GM19035 (cell line): ENCODE measurements around the gene DBN1.
"Not testable (repeated sequence)": the region's sequence is repeated elsewhere in the genome, so short reads cannot be mapped to it uniquely, and the experiment has no call there.

Experiments used
- ATAC-seq: cut with Tn5 transposase; IDR thresholded peaks from one replicate; pipeline ENCODE4 v1.9.1; 2021; ENCODE audit not compliant: unreplicated experiment

The DBN1 gene

DNA sequence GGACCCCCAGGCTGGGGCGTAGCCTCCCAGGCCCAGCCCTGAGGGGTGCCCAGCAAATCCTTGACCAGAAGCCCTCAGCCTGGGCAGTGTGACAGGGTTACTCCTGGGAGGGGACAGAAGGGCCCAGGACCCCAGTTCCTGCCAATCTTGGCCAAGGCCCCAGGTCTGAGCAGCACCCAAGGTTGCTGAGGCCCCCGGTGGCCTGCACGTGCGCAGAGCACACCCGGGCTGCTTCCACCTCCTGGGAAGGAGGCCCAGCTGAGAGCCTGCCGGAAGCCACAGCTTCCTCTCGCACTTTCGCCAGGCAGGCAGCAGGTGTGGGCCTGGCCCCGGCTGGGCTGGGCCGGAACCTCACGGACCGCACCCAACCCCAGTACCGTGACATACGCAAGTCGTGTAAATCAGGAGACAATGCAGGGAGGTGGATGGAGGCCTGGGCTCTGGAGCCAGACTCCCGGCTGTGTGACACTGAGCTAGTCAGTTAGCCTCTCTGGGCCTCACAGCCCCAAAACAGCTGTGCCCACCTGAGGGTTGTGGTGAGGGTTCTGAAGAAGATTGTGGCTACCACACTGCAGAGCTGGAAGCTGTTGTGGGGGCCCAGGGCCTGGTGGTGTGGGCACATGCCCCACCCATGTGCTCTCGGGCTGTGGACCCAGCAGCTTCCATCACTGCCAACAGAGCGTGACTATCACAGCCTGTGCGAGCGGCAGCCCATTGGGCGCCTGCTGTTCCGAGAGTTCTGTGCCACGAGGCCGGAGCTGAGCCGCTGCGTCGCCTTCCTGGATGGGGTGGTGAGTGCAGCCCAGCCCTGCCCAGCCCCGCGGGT is 41.9 kb downstream of the DBN1 start:
- peak; percentile 38 for ATAC-seq

DNA sequence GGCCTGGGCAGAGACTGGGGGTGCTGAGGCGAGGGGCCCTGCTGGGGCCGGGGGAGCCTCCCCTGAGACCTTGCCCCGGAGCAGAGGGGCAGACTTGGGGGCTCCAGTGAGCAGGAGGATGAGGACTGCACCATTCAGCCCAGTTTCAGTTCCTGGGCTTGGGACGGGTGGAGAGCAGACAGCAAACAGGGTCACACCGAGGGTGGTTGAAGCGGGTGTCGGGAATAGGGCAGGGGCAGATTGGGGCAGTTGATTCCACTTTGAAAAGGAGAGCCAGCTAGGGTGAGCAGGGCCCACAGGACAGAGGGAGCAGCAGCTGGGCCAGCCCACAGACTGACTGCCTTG is 42.5 kb downstream of the DBN1 start:
- no peak for ATAC-seq

DNA sequence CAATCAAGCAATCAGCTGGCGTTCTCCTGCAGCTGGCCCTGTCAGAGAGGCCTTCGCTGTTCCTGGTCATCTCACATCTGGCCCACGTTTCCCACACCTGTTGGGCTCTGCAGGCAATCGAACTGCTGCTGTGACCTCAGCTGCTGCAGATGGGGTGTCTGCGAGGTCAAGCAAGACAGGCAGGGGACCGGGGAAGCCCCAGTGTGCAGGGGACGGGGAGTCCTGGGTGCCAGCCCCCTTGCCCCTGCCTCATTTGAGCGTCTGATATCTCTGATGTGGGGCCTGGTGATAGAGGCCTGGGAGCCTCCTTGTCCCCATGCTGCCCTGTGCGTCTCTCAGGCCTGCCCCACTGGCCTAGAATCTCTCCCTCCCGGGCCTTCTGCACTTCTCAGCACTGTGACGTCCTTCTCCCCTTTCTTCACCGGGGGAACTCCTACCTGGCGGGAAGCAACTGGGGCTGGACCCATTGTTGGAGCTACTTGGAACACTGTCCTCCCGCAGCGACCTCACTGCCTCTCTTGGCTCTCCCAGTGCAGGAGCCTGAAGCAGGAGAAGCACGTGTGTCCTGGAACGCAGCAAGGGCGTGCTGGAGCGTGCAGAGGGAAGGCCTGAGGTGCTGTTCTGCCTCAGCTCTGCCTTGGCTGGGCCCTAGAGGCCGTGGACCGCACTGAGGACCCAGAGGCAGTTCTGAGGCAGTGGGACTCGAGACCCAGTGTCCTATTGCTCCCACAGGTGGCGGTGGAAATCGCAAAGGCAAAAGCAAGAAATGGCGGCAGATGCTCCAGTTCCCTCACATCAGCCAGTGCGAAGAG is 43.1 kb downstream of the DBN1 start:
- ATAC-seq, result no peak

- no peak for ATAC-seq
These were observed 44.0 kb downstream of the DBN1 start for GRCh38 chr5:177429248-177430040.

DNA sequence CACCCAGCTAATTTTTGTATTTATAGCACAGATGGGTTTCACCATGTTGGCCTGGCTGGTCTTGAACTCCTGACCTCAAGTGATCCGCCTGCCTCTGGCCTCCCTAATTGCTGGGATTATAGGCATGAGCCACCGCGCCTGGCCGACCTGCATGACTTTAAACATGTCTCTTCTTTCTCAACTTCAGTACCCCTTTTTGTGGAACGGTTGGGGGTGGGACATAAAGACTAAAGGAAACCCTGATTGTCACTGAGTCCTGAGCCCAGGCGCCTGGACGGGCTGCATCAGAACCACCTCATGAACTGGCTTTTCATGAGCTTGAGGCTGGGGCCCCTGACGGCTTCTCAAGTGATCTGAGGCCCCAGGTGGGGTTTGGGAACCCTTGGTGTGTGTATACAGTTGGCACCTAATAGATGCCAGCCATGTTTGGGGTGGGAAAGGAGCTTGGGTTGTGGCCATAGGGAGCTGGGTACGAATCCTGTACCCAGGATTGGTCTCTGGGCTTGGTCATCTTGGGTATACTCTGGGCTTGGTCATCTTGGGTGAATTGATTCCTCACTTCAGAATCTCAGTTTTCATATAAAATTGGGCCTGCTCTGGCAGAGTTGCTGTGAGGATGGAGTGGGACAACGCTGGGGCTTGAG is 44.7 kb downstream of the DBN1 start:
- ATAC-seq, result no peak

- no peak for ATAC-seq
These were observed 45.4 kb downstream of the DBN1 start for GRCh38 chr5:177427919-177428573.

GRCh38 chr5:177427211-177427822 is 46.1 kb downstream of the DBN1 start:
- no peak for ATAC-seq

DNA sequence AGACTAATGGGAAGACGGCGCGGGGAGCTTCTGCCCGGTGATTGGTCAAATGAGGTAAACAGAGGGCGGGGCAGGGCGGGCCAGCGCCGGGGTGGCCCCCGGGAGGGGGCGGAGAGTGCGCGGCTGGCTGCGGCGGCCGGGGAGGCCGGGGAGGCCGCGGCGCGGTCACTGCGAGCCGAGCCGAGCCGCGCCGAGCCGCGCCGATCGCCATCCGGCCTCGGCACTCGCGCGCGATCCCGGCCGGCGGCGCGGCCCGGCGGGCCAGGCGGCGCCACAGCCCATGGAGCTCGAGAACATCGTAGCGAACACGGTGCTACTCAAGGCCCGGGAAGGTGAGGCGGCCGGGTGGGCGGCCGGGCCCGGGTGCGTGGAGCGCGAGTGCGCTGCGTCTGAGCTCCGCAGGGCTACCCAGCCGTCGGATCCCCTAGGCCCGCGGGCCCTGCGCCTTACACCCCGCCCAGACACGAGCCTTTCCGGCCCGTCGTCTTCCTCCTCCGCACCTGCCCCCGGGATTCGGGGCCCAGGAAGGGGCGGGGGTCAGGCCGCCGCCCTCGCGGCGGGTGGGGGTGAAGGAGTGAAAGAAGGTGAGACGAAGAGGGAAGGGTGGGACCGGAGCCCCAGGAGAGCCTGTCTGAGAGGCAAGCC is 46.7 kb downstream of the DBN1 start, which contains the start of gene GRK6:
TSS of gene GRK6 (plus strand) at position 111 of the 645 bp plus-strand sequence. CDS start at position 281, 170 bp downstream.
- peak; percentile 8 for ATAC-seq

DNA sequence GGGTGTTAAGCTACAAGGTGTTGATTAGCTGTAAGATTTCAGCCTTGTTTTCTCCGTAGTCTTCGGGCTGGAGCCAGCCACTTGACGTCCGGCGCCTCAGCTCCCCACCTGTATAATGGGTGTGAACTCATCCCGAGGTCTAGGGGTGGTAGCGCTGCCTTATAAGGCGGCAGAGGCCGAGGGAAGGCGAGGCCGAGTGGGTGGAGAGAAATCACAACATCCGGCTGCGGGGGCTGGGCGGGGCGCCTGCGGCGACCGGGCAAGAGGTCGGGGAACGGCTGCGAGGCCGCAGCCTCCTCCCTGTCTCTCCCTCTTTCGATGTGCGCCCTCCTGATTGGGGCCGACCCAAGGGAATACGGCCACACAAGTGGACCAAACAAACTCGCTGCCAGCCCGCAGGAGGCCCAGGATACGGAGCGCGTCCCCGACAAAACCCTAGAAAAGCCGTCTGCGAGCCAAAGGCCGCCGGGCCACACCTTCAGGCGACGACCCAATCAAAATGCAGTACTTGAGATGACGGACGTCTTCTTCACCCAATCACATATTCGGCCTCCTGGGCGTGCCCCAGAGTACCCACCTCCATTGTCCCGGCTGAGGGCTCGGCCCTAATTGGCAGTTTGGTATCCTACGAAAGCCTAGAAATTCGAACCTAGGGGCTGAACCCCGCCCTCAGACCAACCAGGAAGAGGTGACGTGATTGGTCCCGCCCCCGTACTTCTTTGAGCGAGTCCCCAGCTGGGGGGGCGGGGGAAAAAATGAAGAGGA is 47.5 kb downstream of the DBN1 start:
- peak; percentile 75 for ATAC-seq

GRCh38 chr5:177425196-177425800 is 48.1 kb downstream of the DBN1 start:
- ATAC-seq, result no peak

DNA sequence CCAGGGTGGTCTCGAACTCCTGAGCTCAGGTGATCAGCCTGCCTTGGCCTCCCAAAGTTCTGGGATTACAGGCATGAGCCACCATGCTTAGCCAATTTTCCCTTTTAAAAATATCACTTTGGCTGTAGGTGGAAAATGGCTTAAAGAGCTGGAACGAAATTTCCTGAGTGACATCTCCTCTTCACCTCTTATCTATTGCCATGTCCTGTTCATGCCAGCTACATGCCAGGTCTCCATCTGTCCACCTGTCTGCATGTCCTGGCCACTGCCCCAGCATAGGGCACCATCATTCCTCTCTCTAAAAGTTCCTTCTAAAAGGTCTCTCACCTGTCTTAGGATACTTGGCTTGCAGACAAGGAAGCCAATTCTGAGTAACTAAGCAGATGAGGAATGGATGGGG is 49.8 kb downstream of the DBN1 start:
- no peak for ATAC-seq

DNA sequence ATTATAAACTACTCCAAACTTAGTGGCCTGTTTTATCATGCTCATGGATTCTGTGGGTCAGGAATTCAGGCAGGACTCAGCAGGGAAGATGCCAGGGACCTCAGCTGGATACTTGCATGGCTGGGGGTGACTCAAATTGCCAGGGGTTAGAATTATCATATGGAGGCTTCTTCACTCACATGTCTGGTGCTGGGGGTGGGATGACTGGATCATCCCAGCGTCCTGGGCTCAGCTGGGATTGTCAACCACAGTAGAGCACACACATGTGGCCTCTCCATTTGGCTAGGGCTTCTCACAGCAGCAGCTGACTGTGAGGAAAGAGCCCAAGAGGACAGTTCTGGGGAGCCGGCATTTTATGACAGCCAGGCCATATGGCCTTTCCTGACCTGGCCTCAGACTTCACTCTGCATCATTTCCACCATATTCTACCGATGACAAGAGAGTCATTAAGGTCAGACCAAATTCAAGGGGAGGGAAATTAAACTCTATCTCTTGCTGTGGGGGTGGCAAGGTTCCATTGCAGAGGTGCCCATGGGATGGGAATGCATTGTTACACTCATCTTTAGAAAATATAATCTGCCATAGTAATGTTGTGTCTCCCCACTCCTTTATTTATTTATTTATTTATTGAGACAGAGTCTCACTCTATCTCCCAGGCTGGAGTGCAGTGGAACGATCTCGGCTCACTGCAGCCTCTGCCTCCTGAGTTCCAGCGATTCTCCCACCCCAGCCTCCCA is 52.2 kb downstream of the DBN1 start:
- ATAC-seq, result no peak

GRCh38 chr5:177420472-177420871 is 53.0 kb downstream of the DBN1 start:
- not testable (repeated sequence) for ATAC-seq

- ATAC-seq, result no peak
These were observed 54.4 kb downstream of the DBN1 start for GRCh38 chr5:177419046-177419445.

DNA sequence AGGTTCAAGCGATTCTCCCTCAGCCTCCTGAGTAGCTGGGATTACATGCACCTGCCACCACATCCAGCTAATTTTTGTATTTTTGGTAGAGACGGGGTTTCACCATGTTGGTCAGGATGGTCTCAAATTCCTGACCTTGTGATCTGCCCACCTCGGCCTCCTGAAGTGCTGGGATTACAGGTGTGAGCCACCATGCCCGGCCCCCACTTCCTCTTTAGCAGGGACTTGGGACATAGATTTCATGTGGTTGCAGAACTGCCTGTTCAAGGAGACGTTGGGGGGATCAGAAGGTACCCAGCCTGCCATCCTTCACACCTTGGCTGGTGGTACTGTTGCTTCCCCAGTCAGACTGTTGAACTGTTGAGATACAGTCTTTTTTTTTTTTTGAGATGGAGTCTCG is 56.4 kb downstream of the DBN1 start:
- ATAC-seq, result not testable (repeated sequence)

GRCh38 chr5:177414481-177414880 is 59.0 kb downstream of the DBN1 start:
- no peak for ATAC-seq

GRCh38 chr5:177412603-177413233 is 60.7 kb downstream of the DBN1 start:
- ATAC-seq, result peak; percentile 76
